IPS DF 6.9 (cell line): Measurements from ENCODE around the gene INPP5A.

Source experiments
- DNase-seq: peaks from one replicate; pipeline ENCODE4 v3.0.0-alpha.2; 2013; ENCODE audit warnings: low read depth, low spot score
- H3K27ac ChIP-seq: one replicate; pipeline ENCODE4 v1.5.1; 2013; ENCODE audit warnings: low read length, control low read depth
- H3K27me3 ChIP-seq: 2 replicates; pipeline ENCODE4 v1.6.1; 2013; ENCODE audit warnings: mild to moderate bottlenecking, low read length; ENCODE audit not compliant: control insufficient read depth, insufficient read depth
- H3K36me3 ChIP-seq: 2 replicates; pipeline ENCODE4 v1.6.1; 2013; ENCODE audit warnings: low read length; ENCODE audit not compliant: control insufficient read depth, insufficient read depth
- H3K4me1 ChIP-seq: 2 replicates; pipeline ENCODE4 v1.6.1; 2013; ENCODE audit warnings: low read length; ENCODE audit not compliant: control insufficient read depth, insufficient read depth
- H3K4me3 ChIP-seq: 2 replicates; pipeline ENCODE4 v1.5.1; 2013; ENCODE audit warnings: mild to moderate bottlenecking, low read length
- H3K9me3 ChIP-seq: 2 replicates; pipeline ENCODE4 v1.6.1; 2013; ENCODE audit warnings: low read length, inconsistent platforms; ENCODE audit not compliant: control insufficient read depth, insufficient read depth
- WGBS: extraction: QIAGEN DNeasy Blood & Tissue Kit; methylation state at CpG from one replicate; pipeline ENCODE4 v1.1.7; 2013; ENCODE audit warnings: mixed read lengths, missing lambda C conversion rate; ENCODE audit not compliant: insufficient read length, insufficient coverage; 5-methylcytosine and 5-hydroxymethylcytosine counted together

INPP5A gene

DNA sequence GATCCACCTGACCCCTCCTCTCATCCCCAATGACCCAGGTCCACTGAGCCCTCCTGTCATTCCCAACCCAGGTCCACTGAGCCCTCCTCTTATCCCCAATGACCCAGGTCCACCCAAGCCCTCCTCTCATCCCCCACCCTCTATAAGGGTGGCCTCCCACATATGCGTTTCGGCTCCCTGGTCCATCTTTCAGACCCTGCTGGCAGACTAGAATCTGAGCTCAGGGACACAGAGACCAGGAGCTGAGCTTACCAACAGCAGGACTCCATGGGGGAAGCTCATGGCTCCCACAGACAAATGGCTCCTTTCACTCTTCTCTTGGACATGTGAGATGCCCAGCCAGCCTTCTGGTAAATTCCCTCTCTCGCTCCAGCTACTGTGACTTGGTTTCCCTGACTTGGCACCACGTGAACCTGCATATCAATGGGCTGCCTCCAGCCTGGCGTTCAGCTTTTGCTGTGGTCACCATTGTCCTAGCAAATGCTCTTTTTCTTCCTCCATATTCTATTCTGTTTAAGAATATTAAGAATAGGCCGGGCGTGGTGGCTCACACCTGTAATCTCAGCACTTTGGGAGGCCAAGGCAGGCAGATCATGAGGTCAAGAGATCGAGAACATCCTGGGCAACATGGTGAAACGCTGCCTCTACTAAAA lies 24.8 kb upstream of the INPP5A start:
- Histone ChIP-seq H3K27ac (no peak overlapping the region), H3K36me3 (no peaks in the 10 kb centered on the region), H3K4me1 (peaks cover 10% of the 10 kb centered on the region), H3K27me3 (no peaks in the 10 kb centered on the region), H3K4me3 (no peak overlapping the region), H3K9me3 (no peaks in the 10 kb centered on the region)
- no peak for DNase-seq
- WGBS, result no CpG with 5 or more reads among the region's 9 CpGs

DNA sequence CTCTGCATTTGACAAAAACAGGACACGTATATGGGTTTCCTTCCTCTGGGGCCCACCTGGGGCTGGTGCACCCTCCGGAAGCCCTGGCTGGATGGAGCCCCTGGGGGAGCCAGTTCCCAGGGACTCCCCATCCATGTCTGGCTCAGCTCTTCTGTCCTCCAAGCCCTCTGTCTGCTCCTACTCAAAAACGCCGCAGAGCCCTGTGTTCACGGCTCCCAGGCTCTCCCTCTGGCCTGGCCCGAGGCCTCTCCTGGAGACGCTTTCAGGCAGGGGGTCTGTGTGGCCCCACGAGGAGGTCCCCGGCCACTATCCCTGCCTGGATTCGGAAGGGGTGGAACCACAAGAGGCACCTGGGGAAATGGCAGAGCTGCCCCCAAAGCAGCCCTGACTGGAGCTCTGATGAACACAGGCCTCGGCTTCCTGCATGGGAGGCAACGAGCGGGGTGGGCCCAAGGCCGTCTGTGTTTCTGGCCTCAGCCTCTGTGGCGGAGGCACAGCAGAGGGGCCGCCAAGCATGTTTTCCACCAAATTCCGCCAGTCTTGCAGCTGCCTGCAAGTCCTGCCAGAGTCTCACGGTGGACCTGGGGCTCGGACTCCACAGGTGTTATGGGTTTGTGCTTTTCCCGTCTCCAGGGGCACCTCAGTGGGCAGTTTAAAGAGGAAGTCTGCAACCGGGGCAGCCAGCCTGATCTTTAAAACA lies 22.6 kb upstream of the INPP5A start:
- Histone ChIP-seq H3K9me3 (no peaks in the 10 kb centered on the region), H3K27ac (no peak overlapping the region), H3K4me1 (peaks cover 10% of the 10 kb centered on the region), H3K4me3 (no peak overlapping the region), H3K36me3 (no peaks in the 10 kb centered on the region), H3K27me3 (no peaks in the 10 kb centered on the region)
- no peak for DNase-seq
- WGBS, result no CpG with 5 or more reads among the region's 21 CpGs

DNA sequence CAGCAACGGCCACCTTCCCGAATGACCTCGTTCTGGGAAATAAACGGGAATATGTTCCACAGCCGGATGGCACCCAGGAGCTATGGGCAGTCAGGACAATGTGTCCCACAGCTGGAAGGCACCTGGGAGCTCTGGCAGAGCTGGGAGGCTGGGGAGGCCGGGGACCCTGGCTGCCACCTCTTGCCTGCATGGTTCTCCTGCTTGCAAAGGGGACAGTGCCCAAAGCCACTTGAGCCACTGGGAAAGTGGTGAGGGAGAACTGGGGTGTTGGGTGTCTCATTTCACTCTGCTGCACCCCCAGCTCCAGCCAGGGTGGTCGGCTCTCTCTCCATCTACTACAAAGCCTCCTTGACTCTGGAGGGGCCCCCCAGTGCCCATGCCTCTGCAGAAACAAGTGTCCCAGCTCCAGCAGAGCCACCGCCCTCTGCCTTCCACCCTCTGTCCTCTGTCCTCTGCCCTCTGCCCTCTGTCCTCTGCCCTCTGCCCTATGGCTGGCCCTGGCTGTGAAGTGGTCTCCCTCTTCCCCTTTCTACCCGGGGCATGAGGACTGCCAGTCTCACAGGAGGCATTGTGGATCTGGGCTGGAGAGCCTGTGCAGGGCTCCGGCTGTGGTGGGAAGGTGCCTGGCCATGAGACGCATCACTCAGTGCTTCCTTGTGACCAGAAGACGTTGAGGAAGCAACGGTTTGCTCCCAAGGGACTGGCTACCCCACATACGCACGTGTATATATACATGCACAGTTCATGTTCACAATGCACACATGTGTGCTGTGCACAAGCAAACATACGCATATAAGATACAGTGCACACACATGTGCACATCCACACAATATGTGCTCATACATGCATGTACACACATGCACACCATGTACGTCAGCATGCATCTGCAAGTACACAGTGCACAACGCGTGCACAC lies 21.5 kb upstream of the INPP5A start:
- H3K27ac ChIP-seq, result no peak overlapping the region
- H3K4me1 ChIP-seq, result peaks cover 10% of the 10 kb centered on the region
- no peaks in the 10 kb centered on the region for H3K9me3 ChIP-seq
- no peak for DNase-seq
- H3K36me3 ChIP-seq, result no peaks in the 10 kb centered on the region
- no peak overlapping the region for H3K4me3 ChIP-seq
- H3K27me3 ChIP-seq, result no peaks in the 10 kb centered on the region
- WGBS, result no CpG with 5 or more reads among the region's 19 CpGs

DNA sequence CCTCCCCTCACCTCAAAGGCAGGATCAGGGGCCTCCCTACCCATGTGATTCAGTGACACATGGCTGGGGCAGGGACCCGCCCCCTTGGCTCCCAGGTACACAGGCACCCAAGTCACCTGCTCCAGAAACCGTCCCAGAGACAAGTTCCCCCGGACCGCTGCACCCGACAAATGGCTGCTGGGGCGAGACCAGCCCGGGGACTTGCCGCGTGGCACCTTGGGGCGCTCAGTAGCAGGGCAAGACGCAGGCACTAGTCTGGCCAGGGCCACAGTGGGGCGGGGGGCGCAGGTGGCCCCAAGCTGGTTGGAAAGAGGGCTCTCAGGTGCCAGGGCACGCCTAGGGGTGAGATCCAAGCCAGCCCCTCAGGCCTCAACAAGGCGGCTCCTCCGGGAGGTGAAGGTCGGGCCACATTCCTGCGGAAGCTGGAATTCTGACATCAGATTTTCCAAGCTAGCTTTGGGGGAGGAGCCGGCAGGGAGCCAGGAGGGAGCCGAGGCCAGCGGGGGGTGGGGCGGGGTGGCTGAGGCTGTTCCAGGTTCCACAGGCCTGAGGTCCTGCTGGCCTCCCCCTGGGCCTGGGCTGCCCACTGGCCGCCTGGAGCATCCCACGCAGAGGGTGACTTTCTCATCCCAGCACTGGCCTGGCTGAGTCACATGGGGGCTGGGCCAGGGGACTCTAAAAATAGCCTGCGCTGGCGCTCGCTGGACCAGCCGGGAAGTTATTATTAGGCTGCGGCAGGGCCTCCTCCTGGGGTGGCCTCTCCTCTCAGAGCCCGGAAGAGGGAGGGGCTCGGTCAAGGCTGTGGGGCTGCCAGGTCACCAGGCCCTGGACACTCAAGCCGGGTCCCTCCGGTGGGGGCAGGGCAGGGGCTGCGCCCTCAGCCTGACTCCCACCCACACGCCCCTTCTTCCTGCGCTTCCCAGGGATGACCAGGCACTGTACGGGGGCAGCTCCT lies 20.5 kb upstream of the INPP5A start:
- WGBS, result no CpG with 5 or more reads among the region's 37 CpGs
- Histone ChIP-seq H3K36me3 (no peaks in the 10 kb centered on the region), H3K27me3 (no peaks in the 10 kb centered on the region), H3K9me3 (no peaks in the 10 kb centered on the region), H3K4me3 (peak overlapping the region; percentile 20; the same call in 1 of the 2 replicates), H3K4me1 (peaks cover 10% of the 10 kb centered on the region), H3K27ac (no peak overlapping the region)
- no peak for DNase-seq

DNA sequence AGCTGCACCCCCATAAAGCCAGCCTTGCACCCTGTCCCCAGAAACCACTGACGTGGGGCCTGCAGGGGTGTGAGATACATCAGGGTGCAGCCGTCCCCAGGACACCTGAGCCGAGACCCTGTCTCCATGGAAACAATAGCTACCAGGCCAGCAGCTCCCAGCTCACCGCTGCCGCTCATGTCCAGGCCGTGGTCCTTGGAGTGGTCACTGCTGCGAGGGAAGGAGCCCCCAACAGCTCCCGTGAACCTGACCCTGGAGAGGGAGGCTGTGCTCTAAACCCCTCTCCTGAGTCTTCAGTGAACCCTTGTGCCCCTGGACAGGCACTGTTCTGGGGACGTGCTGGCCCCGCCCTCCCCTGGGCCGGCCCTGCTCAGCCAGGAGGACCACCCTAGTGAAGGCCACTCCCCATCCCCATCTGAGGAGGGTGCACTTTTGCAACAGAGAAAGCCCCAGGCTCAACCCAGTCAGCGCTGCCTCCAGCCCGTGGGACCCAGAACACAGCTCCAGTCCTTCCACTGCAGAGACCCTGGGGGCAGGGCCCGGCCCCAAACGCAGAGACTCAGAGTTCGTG lies 19.6 kb upstream of the INPP5A start:
- Histone ChIP-seq H3K27me3 (no peaks in the 10 kb centered on the region), H3K36me3 (no peaks in the 10 kb centered on the region), H3K4me3 (peak overlapping the region; percentile 48; the same call in 1 of the 2 replicates), H3K4me1 (peaks cover 10% of the 10 kb centered on the region), H3K27ac (no peak overlapping the region), H3K9me3 (no peaks in the 10 kb centered on the region)
- DNase-seq, result no peak
- WGBS, result no CpG with 5 or more reads among the region's 16 CpGs

DNA sequence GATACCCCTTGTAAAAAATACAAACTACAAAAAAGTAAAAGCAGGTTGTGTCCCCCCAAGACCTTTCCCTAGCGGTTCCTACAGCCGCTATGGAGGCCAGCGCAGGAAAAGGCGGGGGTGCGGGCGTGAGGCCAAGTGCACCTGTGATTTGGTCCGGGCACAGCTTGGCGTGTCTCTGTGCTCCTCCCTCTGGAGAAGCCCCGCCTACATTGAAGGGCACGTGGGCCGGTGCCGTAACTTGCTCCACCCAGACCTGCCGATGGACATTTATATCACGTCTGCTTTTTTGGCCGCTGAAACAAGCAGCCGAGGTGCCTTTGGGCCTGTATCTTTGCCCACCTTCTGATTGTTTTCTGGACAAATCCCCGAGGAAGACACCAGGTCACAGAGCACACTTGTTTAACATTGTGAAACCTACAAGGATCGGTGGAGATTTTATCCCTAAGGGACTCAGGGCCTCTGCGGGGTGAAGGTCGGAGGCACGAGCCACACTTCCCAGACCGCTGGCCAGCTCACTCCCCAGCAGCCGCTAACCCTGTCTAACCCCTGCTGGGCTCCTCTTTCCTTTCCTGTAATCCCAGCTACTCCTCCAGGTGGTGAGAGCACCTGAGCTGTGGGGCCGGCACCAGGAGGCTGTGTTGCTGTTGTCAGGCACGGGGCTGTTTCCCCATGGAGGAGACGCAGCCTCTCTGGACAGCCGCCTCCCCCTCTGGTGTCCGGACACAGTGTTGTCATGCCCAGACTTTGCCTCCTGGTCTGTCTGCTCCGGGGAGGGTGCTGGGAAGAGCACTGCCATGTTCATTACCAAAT lies 18.8 kb upstream of the INPP5A start:
- H3K27ac ChIP-seq, result no peak overlapping the region
- peaks cover 10% of the 10 kb centered on the region for H3K4me1 ChIP-seq
- peak overlapping the region; percentile 48; the same call in 1 of the 2 replicates for H3K4me3 ChIP-seq
- H3K9me3 ChIP-seq, result no peaks in the 10 kb centered on the region
- DNase-seq, result no peak
- no peaks in the 10 kb centered on the region for H3K27me3 ChIP-seq
- H3K36me3 ChIP-seq, result no peaks in the 10 kb centered on the region
- no CpG with 5 or more reads among the region's 29 CpGs for WGBS

DNA sequence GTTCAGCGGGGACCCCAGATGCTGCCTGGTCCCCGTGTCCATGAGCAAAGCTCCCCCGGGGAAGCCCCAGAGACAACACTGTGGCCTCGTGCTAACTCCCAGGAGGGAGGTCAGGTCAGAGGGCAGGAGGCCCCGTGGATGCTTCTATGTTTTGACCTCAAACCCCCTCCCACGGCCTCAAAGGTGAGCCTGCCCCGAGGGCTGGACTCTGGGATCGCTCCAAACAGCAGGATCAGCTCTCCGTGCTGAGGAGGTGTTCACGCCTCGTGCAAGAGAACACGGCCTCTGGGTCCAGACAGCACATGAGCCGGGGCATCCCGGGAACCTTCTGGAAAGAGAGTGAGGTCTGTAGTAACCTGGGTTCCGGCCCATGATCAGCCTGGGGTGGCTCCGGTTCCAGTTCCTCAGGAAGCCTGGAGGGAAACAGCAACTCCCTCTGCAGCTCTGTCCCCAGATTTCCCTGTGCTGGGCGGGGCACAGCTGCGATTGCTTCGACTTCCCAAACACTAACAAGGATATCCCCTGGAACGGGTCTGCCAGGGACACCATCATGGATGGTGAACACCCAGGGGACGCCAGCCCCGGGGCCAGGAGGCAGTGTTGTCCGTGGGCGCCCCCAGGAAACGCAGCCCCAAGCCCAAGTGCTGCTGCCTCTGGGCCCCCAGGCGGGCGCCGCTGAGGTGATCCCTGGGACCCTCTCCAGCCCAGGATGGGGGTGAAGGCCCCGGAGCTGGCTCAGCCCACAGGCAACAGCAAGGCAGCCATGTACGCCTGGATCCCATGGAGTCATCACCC lies 18.0 kb upstream of the INPP5A start:
- no CpG with 5 or more reads among the region's 30 CpGs for WGBS
- Histone ChIP-seq H3K27me3 (no peaks in the 10 kb centered on the region), H3K4me1 (peaks cover 10% of the 10 kb centered on the region), H3K36me3 (no peaks in the 10 kb centered on the region), H3K4me3 (no peak overlapping the region; the same call in 1 of the 2 replicates), H3K27ac (no peak overlapping the region), H3K9me3 (no peaks in the 10 kb centered on the region)
- no peak for DNase-seq

DNA sequence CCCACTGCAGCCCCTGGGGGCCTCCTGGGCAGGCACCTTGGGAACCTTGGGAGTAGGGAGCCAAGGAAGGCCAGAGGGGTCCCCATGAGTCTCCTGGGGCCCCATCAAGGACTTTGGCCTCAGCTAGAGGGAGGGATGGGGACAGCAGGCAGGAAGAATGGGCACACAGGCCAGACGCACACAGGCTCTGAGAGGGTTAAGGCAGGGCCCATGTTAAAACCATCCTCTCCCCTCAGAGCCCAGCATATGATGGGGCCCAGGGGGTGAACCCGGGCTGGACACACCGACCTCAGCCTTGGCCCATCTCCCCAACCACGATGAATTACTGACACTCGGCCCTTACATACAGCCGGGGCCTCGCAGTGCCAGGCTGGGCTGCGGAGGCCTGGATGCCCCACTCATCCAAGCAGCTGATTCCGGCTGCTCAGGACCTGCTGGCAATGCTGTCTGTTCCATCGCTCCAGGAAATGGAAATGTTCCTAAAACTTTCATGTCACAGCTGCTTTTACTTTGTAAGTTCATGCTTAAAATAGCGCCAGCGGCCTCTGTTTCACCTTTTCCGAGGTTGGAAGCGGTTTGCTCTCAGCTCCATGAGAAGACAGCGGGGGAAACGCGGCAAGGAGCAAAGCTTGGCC lies 17.3 kb upstream of the INPP5A start:
- Histone ChIP-seq H3K27me3 (no peaks in the 10 kb centered on the region), H3K9me3 (no peaks in the 10 kb centered on the region), H3K27ac (no peak overlapping the region), H3K4me1 (peaks cover 10% of the 10 kb centered on the region), H3K36me3 (no peaks in the 10 kb centered on the region), H3K4me3 (no peak overlapping the region)
- WGBS, result no CpG with 5 or more reads among the region's 17 CpGs
- DNase-seq, result no peak
